Stomach (tissue), 4 donors: ENCODE results near the gene STEAP4.

ENCODE experiments used
- CTCF ChIP-seq, 7 experiments: fragments of 450-650 bp in 4 of 7; fragments of 200-600 bp in 3 of 7; sonication (generic) in 3 of 7; IDR thresholded peaks; one replicate each; pipeline ENCODE4 v1.5.1; 2016 to 2019; ENCODE audit warnings: antibody characterized with exemption in 7 of 7, control low read depth in 2 of 7, mild to moderate bottlenecking in 1 of 7
- EP300 ChIP-seq: sonication (generic); formaldehyde crosslinking; IDR thresholded peaks from one replicate; pipeline ENCODE4 v1.6.1; 2017; ENCODE audit warnings: antibody characterized with exemption
- POLR2A ChIP-seq, 4 donors: fragments of 450-650 bp; IDR thresholded peaks; one replicate each; pipeline ENCODE4 v1.6.1; 2016; ENCODE audit warnings: antibody characterized with exemption in 4 of 4, control low read depth in 2 of 4, mild to moderate bottlenecking in 1 of 4, moderate library complexity in 1 of 4

- no peak for TF ChIP-seq CTCF (IDR thresholded peaks at IDR 0.05)
- TF ChIP-seq POLR2A (IDR thresholded peaks at IDR 0.05) = no peak
- TF ChIP-seq EP300 = no peak
Observed at GRCh38 chr7:88269586-88269985, 37.1 kb downstream of the STEAP4 start.
